Eye (tissue), 1 donor: ENCODE measurements around the gene POTEI.
"Not testable (repeated sequence)": the region's sequence is repeated elsewhere in the genome, so short reads cannot be mapped to it uniquely, and the experiment has no call there.

ENCODE experiments used
- DNase-seq: peaks from one replicate; pipeline ENCODE4 v3.0.0-alpha.2; 2015

The POTEI gene

GRCh38 chr2:130509228-130509627 is at the start of gene POTEI:
TSS of gene POTEI (minus strand) at chr2:130509328. CDS start at chr2:130509235, 93 bp downstream.
- not testable (repeated sequence) for DNase-seq

- DNase-seq, result not testable (repeated sequence)
These were observed 47.3 kb upstream of the POTEI start for GRCh38 chr2:130556441-130556840.

- not testable (repeated sequence) for DNase-seq
These were observed 45.0 kb upstream of the POTEI start for GRCh38 chr2:130554178-130554577.

- not testable (repeated sequence) for DNase-seq
These were observed 40.3 kb upstream of the POTEI start for GRCh38 chr2:130549475-130549874.

- not testable (repeated sequence) for DNase-seq
These were observed 39.3 kb upstream of the POTEI start for GRCh38 chr2:130548418-130548817.

GRCh38 chr2:130544978-130545377 is 35.9 kb upstream of the POTEI start:
- DNase-seq, result not testable (repeated sequence)

- not testable (repeated sequence) for DNase-seq
These were observed 34.8 kb upstream of the POTEI start for GRCh38 chr2:130543785-130544528.

GRCh38 chr2:130542789-130543188 is 33.7 kb upstream of the POTEI start:
- not testable (repeated sequence) for DNase-seq

GRCh38 chr2:130538271-130538670 is 29.1 kb upstream of the POTEI start:
- not testable (repeated sequence) for DNase-seq

GRCh38 chr2:130536654-130537053 is 27.5 kb upstream of the POTEI start:
- DNase-seq, result not testable (repeated sequence)

- DNase-seq, result not testable (repeated sequence)
These were observed 22.5 kb upstream of the POTEI start for GRCh38 chr2:130531672-130532071.

GRCh38 chr2:130531225-130531624 is 22.1 kb upstream of the POTEI start:
- not testable (repeated sequence) for DNase-seq

GRCh38 chr2:130530212-130530611 is 21.1 kb upstream of the POTEI start:
- not testable (repeated sequence) for DNase-seq

GRCh38 chr2:130529545-130529944 is 20.4 kb upstream of the POTEI start:
- DNase-seq, result not testable (repeated sequence)

- not testable (repeated sequence) for DNase-seq
These were observed 18.3 kb upstream of the POTEI start for GRCh38 chr2:130527365-130527967.

GRCh38 chr2:130522390-130522789 is 13.3 kb upstream of the POTEI start:
- not testable (repeated sequence) for DNase-seq

GRCh38 chr2:130520992-130521391 is 11.9 kb upstream of the POTEI start, which contains the start of gene CFC1B:
TSS of gene CFC1B (plus strand) at chr2:130521222. CDS start at chr2:130521485, 263 bp downstream.
- not testable (repeated sequence) for DNase-seq

- DNase-seq, result not testable (repeated sequence)
These were observed 9.5 kb upstream of the POTEI start for GRCh38 chr2:130518516-130519106.

GRCh38 chr2:130511747-130512451 is 2.8 kb upstream of the POTEI start:
- DNase-seq, result not testable (repeated sequence)

GRCh38 chr2:130510807-130511746 is 1.9 kb upstream of the POTEI start:
- DNase-seq, result not testable (repeated sequence)

- DNase-seq, result not testable (repeated sequence)
These were observed 18.1 kb downstream of the POTEI start for GRCh38 chr2:130491073-130491472.

- DNase-seq, result not testable (repeated sequence)
These were observed 53.7 kb downstream of the POTEI start for GRCh38 chr2:130455413-130455812.
